GM23338 (cell line): Measurements from ENCODE around the gene BTN3A1. TPM values are rescaled to one million over a fixed set of nuclear protein-coding genes. Genes with fewer than 3 reads are reported as not detected.

ENCODE experiments used
- ATAC-seq: fragments of 200-7000 bp; cut with Tn5 transposase; 3 replicates; pipeline ENCODE4 v1.9.1; 2020
- DNase-seq: peaks from one replicate; pipeline ENCODE4 v3.0.0-alpha.2; 2015; ENCODE audit warnings: low spot score
- H2AFZ ChIP-seq: fragments of 200-600 bp; sonication (generic); 2 replicates; pipeline ENCODE4 v1.8.0; 2016; ENCODE audit warnings: antibody characterized with exemption, mild to moderate bottlenecking, moderate library complexity
- H3F3A ChIP-seq: fragments of 200-600 bp; sonication (generic); replicated peaks from 2 replicates; pipeline ENCODE4 v1.8.0; 2017; ENCODE audit warnings: antibody characterized with exemption, mixed run types, low read depth
- H3K27ac ChIP-seq: fragments of 200-600 bp; sonication (generic); 2 replicates; pipeline ENCODE4 v1.6.1; 2016; ENCODE audit warnings: low read depth
- H3K27me3 ChIP-seq: fragments of 200-600 bp; sonication (generic); 2 replicates; pipeline ENCODE4 v1.8.0; 2016; ENCODE audit warnings: mild to moderate bottlenecking, mixed run types, moderate library complexity; ENCODE audit not compliant: insufficient read depth
- H3K36me3 ChIP-seq: fragments of 200-600 bp; sonication (generic); 2 replicates; pipeline ENCODE4 v1.8.0; 2016; ENCODE audit warnings: mild to moderate bottlenecking; ENCODE audit not compliant: insufficient read depth
- H3K4me1 ChIP-seq: fragments of 200-600 bp; sonication (generic); 2 replicates; pipeline ENCODE4 v1.8.0; 2016; ENCODE audit warnings: mild to moderate bottlenecking, moderate library complexity; ENCODE audit not compliant: insufficient read depth
- H3K4me2 ChIP-seq: fragments of 200-600 bp; sonication (generic); 2 replicates; pipeline ENCODE4 v1.7.1; 2017; ENCODE audit warnings: mixed run types
- H3K4me3 ChIP-seq: fragments of 200-600 bp; sonication (generic); 2 replicates; pipeline ENCODE4 v1.6.1; 2016; ENCODE audit warnings: mixed run types
- H3K79me2 ChIP-seq: fragments of 200-600 bp; sonication (generic); replicated peaks from 2 replicates; pipeline ENCODE4 v1.8.0; 2017; ENCODE audit warnings: mild to moderate bottlenecking; ENCODE audit not compliant: insufficient read depth
- H3K9me2 ChIP-seq: fragments of 200-600 bp; sonication (generic); 2 replicates; pipeline ENCODE4 v1.8.0; 2017; ENCODE audit not compliant: insufficient read depth
- H4K20me1 ChIP-seq: fragments of 200-600 bp; sonication (generic); replicated peaks from 2 replicates; pipeline ENCODE4 v1.8.0; 2017; ENCODE audit warnings: mild to moderate bottlenecking; ENCODE audit not compliant: insufficient read depth
- H3K27ac Mint-ChIP-seq: 2 replicates; pipeline ENCODE4 v1.8.0; 2020; ENCODE audit warnings: inconsistent platforms, mild to moderate bottlenecking, moderate library complexity, mixed read lengths
- H3K27me3 Mint-ChIP-seq: 3 replicates; pipeline ENCODE4 v1.8.0; 2022; ENCODE audit warnings: low read depth, mild to moderate bottlenecking, moderate library complexity, mixed read lengths, inconsistent platforms; ENCODE audit not compliant: insufficient read depth, poor library complexity
- H3K36me3 Mint-ChIP-seq: 3 replicates; pipeline ENCODE4 v1.8.0; 2021; ENCODE audit warnings: low read depth, mild to moderate bottlenecking, inconsistent platforms, moderate library complexity, mixed read lengths
- H3K4me1 Mint-ChIP-seq: 3 replicates; pipeline ENCODE4 v1.8.0; 2020; ENCODE audit warnings: mild to moderate bottlenecking, inconsistent platforms, mixed read lengths
- H3K4me3 Mint-ChIP-seq: 3 replicates; pipeline ENCODE4 v1.8.0; 2021; ENCODE audit warnings: moderate library complexity, mild to moderate bottlenecking, inconsistent platforms, mixed read lengths
- H3K9me3 Mint-ChIP-seq: 3 replicates; pipeline ENCODE4 v1.8.0; 2020; ENCODE audit warnings: moderate library complexity, mild to moderate bottlenecking, inconsistent platforms, mixed read lengths
- ETS1 ChIP-seq: IDR thresholded peaks from 2 replicates; pipeline ENCODE4 v1.6.1; 2016; ENCODE audit warnings: antibody characterized with exemption
- EZH2phosphoT487 ChIP-seq: fragments of 200-600 bp; sonication (generic); IDR thresholded peaks from one replicate; pipeline ENCODE4 v1.8.1; 2018; ENCODE audit warnings: antibody characterized with exemption; ENCODE audit not compliant: unreplicated experiment
- NANOG ChIP-seq: IDR thresholded peaks from 2 replicates; pipeline ENCODE4 v1.6.1; 2016; ENCODE audit warnings: antibody characterized with exemption, borderline replicate concordance
- ZNF462 ChIP-seq: fragments of 250-450 bp; sonication (Bioruptor Pico); IDR thresholded peaks from 2 replicates; pipeline ENCODE4 v1.5.0; 2020; ENCODE audit warnings: mild to moderate bottlenecking, moderate library complexity
- polyA plus RNA-seq: library from polyadenylated mRNA; unstranded; fragments of >200 nt; fragmentation: Nextera tagmentation; extraction: Ambion mirVana; gene quantifications from 2 replicates; pipeline ENCODE4 v1.2.1, GENCODE V29; 2016
- total RNA-seq: library from RNA; depleted of rRNA; stranded (reverse); fragments of >200 nt; shearing (Covaris generic); gene quantifications from 2 replicates; pipeline ENCODE4 v1.2.3, GENCODE V29; 2014

The BTN3A1 gene
- total and polyA plus RNA-seq, 2 experiments from 2014 or later, result 2.4 to 4.0 TPM

DNA sequence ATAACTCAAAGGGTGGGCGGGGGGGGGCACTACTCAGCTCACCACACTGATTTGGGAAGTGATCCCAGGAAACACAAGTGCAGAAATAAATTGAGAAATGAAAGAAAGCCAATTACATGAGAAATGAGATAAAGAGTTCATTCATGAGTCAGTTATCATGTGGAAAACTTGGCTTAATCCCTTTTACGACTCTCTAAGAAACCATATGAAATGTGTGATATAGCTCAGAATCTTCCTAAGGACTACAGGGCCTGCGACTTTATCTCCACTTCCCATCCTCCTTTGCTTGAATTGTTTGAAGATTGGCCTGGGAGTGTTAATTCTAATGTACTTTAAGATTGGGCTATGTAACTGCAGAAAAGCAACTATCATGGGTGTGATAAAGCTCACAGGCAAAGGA lies 22.8 kb upstream of the BTN3A1 start (continued):
- no peak for TF ChIP-seq ZNF462 (CRISPR knock-in tag)
- no peak for TF ChIP-seq ETS1
- TF ChIP-seq EZH2phosphoT487, result no peak

DNA sequence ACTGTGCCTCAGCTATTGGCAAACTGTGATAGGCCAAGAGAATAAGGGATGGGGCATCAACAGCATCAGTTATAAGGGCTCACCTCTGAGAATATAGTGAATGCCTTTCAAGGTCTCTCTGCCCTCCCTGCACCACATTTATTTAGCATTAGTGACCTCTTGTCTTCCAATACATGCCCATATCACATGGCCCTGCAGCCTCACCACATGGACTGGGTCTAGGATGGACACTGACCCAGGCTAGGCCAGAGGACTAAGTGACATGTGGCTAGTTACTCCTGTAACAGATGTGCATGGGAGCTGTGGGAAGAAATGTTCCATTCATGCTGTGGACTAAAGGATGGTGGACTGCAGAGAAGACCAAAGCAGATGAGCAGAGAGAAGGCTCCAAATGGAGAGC lies 22.3 kb upstream of the BTN3A1 start:
- no peak overlapping the region for H3K4me3 Mint-ChIP-seq
- no peak for DNase-seq
- Histone ChIP-seq H3K4me3 (no peak overlapping the region), H3K4me1 (peaks cover 7% of the 10 kb centered on the region), H3K4me2 (no peak overlapping the region), H3K36me3 (no peaks in the 10 kb centered on the region), H3K27ac (no peak overlapping the region), H2AFZ (no peak overlapping the region), H3F3A (no peaks in the 10 kb centered on the region), H3K79me2 (no peaks in the 10 kb centered on the region), H3K27me3 (no peaks in the 10 kb centered on the region), H3K9me2 (no peaks in the 10 kb centered on the region), H4K20me1 (no peaks in the 10 kb centered on the region; the same call in 1 of the 2 replicates)
- ATAC-seq, result no peak
- H3K4me1 Mint-ChIP-seq, result peaks cover 23% of the 10 kb centered on the region
- no peak overlapping the region for H3K27ac Mint-ChIP-seq
- peaks cover under 1% of the 10 kb centered on the region; the same call in 1 of the 3 replicates for H3K36me3 Mint-ChIP-seq
- TF ChIP-seq NANOG, result no peak
- H3K27me3 Mint-ChIP-seq, result peaks cover 14% of the 10 kb centered on the region
- no peaks in the 10 kb centered on the region for H3K9me3 Mint-ChIP-seq
